HPDE6-E6E7 (cell line): ENCODE data around the gene PCGF6.

Experiments
- DNase-seq: peaks from one replicate; pipeline ENCODE4 v3.0.0; 2011; ENCODE audit warnings: missing footprints; ENCODE audit errors: extremely low spot score

PCGF6 gene

DNA sequence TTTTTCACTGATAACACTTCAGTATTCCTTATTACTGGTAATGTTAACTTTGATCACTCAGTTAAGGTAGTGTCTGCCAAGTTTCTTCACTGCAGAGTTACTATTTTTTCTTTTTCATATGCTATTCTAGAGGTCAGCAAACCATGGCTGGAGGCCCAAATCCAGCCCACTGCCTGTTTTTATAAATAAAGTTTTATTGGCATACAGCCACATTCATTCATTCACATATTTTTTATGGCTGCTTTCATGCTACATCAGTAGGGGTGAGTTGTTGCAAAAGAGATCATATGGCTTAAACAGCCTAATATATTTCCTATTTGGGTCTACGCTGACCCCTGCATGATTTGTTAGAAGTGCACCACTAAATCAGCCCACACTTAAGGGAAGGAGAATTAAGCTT lies 94.3 kb downstream of the PCGF6 start:
- DNase-seq = no peak

DNA sequence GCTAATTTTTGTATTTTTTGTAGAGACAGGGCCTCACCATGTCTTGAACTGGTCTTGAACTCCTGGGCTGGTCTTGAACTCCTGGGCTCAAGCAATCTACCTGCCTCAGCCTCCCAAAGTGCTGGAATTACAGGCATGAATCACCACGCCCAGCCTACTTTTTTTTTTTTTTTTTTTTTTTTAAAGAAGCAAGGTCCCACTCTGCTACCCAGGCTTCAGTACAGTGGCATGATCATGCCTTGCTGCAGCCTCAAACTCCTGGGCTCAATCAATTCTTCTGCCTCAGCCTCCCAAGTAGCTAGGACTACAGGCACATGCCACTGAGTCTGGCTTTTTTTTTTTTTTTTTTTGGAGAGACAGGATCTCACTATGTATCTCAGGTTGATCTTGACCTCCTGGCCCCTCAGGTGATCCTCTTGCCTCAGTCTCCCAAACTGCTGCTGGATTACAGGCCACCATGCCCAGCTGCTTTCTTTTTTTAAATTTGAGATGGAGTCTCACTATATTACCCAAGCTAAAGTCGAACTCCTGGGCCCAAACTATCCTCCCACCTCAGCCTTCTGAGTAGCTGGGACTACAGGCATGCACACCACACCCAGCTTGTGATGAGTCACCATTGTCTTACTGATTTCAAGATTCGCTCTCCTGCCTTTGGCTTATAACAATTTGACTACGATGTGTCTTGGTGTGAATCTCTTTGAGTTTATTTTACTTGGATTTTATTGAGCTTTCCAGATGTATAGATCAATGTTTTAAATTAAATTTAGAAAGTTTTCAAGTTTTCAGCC lies 96.2 kb downstream of the PCGF6 start:
- DNase-seq = no peak

DNA sequence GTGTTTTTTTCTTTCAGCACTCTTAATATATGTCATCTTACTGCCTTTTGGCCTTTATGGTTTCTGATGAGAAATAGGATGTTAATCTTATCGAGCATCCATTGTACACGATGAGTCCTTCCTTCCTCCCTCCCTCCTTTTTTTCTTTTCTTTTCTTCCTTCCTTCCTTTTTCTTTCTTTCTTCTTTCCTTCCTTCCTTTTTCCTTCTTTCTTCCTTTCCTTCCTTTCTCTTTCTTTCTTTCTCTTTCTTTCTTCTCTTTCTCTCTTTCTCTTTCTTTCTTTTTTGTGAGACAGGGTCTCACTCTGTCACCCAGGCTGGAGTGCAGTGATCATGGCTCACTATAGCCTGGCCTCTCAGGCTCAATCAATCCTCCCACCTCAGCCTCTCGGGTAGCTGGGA lies 96.8 kb downstream of the PCGF6 start:
- DNase-seq = no peak
